DOHH2 (cell line): ENCODE results near the gene ENO4.

Experiments
- H3F3A ChIP-seq: fragments of 200-600 bp; sonication (generic), shearing (Covaris generic); 2 replicates; pipeline ENCODE4 v1.6.0; 2016; ENCODE audit warnings: antibody characterized with exemption, mild to moderate bottlenecking; ENCODE audit not compliant: control insufficient read depth, insufficient read depth
- H3K27ac ChIP-seq: fragments of 200-600 bp; sonication (generic); 2 replicates; pipeline ENCODE4 v1.5.1; 2014; ENCODE audit warnings: low read depth, mild to moderate bottlenecking, low read length, moderate library complexity
- H3K27me3 ChIP-seq: fragments of 200-600 bp; sonication (generic); 2 replicates; pipeline ENCODE4 v1.6.1; 2014; ENCODE audit warnings: mild to moderate bottlenecking, low read length, mixed read lengths; ENCODE audit not compliant: control insufficient read depth
- H3K36me3 ChIP-seq: fragments of 200-600 bp; sonication (generic); 2 replicates; pipeline ENCODE4 v1.6.1; 2014; ENCODE audit warnings: mild to moderate bottlenecking, low read length, moderate library complexity, mixed read lengths; ENCODE audit not compliant: control insufficient read depth
- H3K4me1 ChIP-seq: fragments of 200-600 bp; sonication (generic); 2 replicates; pipeline ENCODE4 v1.6.1; 2014; ENCODE audit warnings: mild to moderate bottlenecking, low read length, mixed read lengths; ENCODE audit not compliant: control insufficient read depth
- H3K4me2 ChIP-seq: fragments of 200-600 bp; sonication (generic); 2 replicates; pipeline ENCODE4 v1.6.0; 2014; ENCODE audit warnings: mild to moderate bottlenecking, low read length, moderate library complexity
- H3K4me3 ChIP-seq: fragments of 200-600 bp; sonication (generic); 2 replicates; pipeline ENCODE4 v1.5.1; 2014; ENCODE audit warnings: mild to moderate bottlenecking, low read length, mixed read lengths
- H3K79me2 ChIP-seq: fragments of 200-600 bp; sonication (generic); 2 replicates; pipeline ENCODE4 v1.6.1; 2014; ENCODE audit warnings: mild to moderate bottlenecking, low read length, mixed read lengths; ENCODE audit not compliant: control insufficient read depth
- H3K9me2 ChIP-seq: fragments of 200-600 bp; sonication (generic); replicated peaks from 2 replicates; pipeline ENCODE4 v1.6.1; 2014; ENCODE audit warnings: mild to moderate bottlenecking, low read length, mixed read lengths; ENCODE audit not compliant: control insufficient read depth
- H3K9me3 ChIP-seq: fragments of 200-600 bp; sonication (generic); 2 replicates; pipeline ENCODE4 v1.6.1; 2014; ENCODE audit warnings: antibody characterized with exemption, low read length, mixed read lengths; ENCODE audit not compliant: control insufficient read depth, insufficient read depth
- H4K20me1 ChIP-seq: fragments of 200-600 bp; sonication (generic); 2 replicates; pipeline ENCODE4 v1.6.0; 2014; ENCODE audit warnings: low read depth, mild to moderate bottlenecking, antibody characterized with exemption, low read length, moderate library complexity; ENCODE audit not compliant: control insufficient read depth, insufficient read depth
- CTCF ChIP-seq: fragments of 200-600 bp; sonication (generic); IDR thresholded peaks from one replicate; pipeline ENCODE4 v1.5.1; 2014; ENCODE audit warnings: antibody characterized with exemption, mild to moderate bottlenecking, low read depth, low read length; ENCODE audit not compliant: poor library complexity, severe bottlenecking
- EZH2phosphoT487 ChIP-seq: fragments of 200-600 bp; sonication (generic); IDR thresholded peaks from 2 replicates; pipeline ENCODE4 v1.6.1; 2017; ENCODE audit warnings: borderline replicate concordance, mild to moderate bottlenecking, antibody characterized with exemption, low read length, moderate library complexity, mixed read lengths

The ENO4 gene, protein sequence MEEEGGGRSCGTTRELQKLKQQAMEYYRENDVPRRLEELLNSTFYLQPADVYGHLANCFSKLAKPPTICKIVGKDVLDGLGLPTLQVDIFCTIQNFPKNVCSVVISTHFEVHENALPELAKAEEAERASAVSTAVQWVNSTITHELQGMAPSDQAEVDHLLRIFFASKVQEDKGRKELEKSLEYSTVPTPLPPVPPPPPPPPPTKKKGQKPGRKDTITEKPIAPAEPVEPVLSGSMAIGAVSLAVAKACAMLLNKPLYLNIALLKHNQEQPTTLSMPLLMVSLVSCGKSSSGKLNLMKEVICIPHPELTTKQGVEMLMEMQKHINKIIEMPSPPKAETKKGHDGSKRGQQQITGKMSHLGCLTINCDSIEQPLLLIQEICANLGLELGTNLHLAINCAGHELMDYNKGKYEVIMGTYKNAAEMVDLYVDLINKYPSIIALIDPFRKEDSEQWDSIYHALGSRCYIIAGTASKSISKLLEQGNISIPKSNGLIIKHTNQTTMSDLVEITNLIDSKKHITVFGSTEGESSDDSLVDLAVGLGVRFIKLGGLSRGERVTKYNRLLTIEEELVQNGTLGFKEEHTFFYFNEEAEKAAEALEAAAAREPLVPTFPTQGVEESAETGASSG

DNA sequence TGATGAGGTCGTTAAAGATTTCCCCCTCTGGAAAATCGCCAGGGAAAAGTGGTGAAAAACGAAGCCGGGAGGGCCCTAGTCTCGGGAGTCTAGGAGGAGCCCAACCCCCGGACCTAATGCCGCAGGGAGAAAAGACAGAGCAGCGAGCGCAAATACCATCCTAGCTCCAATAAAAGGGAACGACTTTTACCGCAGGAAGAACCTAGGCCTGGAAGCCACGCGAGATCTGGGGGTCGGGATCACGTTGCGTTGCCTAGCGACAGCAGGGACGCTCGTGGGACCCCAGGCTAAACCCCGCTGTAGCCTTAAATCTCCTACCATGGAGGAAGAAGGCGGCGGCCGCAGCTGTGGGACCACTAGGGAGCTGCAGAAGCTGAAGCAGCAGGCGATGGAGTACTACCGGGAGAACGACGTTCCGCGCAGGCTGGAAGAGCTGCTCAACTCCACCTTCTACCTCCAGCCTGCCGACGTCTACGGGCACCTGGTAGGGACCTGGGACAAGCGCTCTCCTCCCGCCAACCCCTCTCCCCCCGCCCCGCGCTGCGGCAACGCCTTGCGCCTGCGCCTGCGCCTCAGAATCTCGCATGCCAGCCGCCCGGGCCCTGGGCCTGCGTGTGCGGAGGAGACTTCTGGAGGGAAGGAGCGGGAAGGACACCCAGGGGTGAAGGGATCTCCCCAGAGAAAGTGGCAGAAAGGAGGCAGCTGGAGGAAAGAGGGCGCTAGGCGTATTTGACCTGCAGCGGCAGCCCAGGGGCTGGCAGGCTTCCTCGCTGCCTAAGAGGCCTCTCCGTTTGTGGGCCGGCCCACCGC lies at the start of gene ENO4:
Gene ENO4, plus strand, starts transcription at position 252 of the 810 bp plus-strand sequence. Its CDS starts 68 bp downstream, at position 320.
- H3K4me2 ChIP-seq: peak within 1 kb of the TSS; percentile 97
- no peaks in the 10 kb centered on the region for H4K20me1 ChIP-seq
- H3F3A ChIP-seq: peaks cover 20% of the 10 kb centered on the region
- H3K27me3 ChIP-seq: no peaks in the 10 kb centered on the region
- peaks cover 9% of the 10 kb centered on the region; the same call in 1 of the 2 replicates for H3K36me3 ChIP-seq
- peaks cover 30% of the 10 kb centered on the region for H3K79me2 ChIP-seq
- H3K9me2 ChIP-seq: no peaks in the 10 kb centered on the region
- peak within 1 kb of the TSS; percentile 94 for H3K4me3 ChIP-seq
- no peaks in the 10 kb centered on the region for H3K9me3 ChIP-seq
- peak within 1 kb of the TSS; percentile 97 for H3K27ac ChIP-seq
- H3K4me1 ChIP-seq: peaks cover 54% of the 10 kb centered on the region
- TF ChIP-seq CTCF (no peak), EZH2phosphoT487 (no peak)

DNA sequence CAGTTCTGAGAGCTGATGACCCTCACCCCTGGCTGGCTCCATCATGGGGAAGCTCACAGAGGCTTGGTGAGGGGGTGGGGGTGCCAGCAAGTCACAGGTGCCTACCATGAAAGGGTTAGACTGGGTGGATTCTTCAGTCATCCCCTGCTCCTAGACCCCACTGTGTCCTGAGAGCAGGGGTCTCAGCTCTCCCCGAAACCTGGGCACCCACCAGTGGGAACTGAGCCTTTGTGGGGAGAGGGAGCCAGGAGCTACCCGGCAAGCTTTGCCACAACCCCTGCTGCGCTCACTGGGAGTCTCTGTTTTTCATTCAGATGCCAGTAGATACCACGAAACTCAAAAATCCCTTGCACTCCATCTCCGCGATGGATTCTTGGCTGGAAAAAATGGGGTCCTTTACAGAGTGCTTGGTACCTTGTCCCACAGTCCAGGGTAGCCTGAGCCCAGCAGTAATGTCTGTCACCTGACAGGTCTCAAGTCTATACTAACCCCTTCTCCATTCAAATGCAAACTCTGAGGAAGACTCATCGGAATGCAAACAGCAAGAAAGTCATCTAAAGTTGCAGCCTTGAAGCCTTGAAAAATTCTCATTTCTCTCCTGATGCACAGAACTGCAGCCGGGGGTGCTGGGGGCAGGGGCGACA lies 48.9 kb upstream of the ENO4 start:
- no peaks in the 10 kb centered on the region for H3K27me3 ChIP-seq
- H3K4me2 ChIP-seq: no peak overlapping the region
- H3K36me3 ChIP-seq: no peaks in the 10 kb centered on the region
- H4K20me1 ChIP-seq: no peaks in the 10 kb centered on the region
- no peak overlapping the region for H3K27ac ChIP-seq
- H3K4me3 ChIP-seq: no peak overlapping the region
- no peaks in the 10 kb centered on the region for H3K9me2 ChIP-seq
- no peak for TF ChIP-seq CTCF
- TF ChIP-seq EZH2phosphoT487: no peak
- no peaks in the 10 kb centered on the region for H3K4me1 ChIP-seq
- no peaks in the 10 kb centered on the region for H3K9me3 ChIP-seq
- no peaks in the 10 kb centered on the region for H3K79me2 ChIP-seq
- no peaks in the 10 kb centered on the region for H3F3A ChIP-seq

- no peak for TF ChIP-seq EZH2phosphoT487
- no peak for TF ChIP-seq CTCF
Observed at GRCh38 chr10:116801658-116802057, 47.6 kb upstream of the ENO4 start.

More at GRCh38 chr10:116801658-116802057, 47.6 kb upstream of the ENO4 start:
- H3K9me2 ChIP-seq: no peaks in the 10 kb centered on the region
- no peaks in the 10 kb centered on the region for H3F3A ChIP-seq
- no peak overlapping the region for H3K4me2 ChIP-seq
- no peaks in the 10 kb centered on the region for H3K79me2 ChIP-seq
- no peaks in the 10 kb centered on the region for H3K9me3 ChIP-seq
- H3K27me3 ChIP-seq: no peaks in the 10 kb centered on the region
- H3K4me1 ChIP-seq: no peaks in the 10 kb centered on the region
- H3K27ac ChIP-seq: no peak overlapping the region
- no peak overlapping the region for H3K4me3 ChIP-seq
- no peaks in the 10 kb centered on the region for H3K36me3 ChIP-seq
- no peaks in the 10 kb centered on the region for H4K20me1 ChIP-seq
